GM18508 (cell line): ENCODE results near the gene F11.
"Not testable (repeated sequence)": the region's sequence is repeated elsewhere in the genome, so short reads cannot be mapped to it uniquely, and the experiment has no call there.

Experiments
- ATAC-seq: cut with Tn5 transposase; IDR thresholded peaks from one replicate; pipeline ENCODE4 v1.9.1; 2021; ENCODE audit warnings: moderate number of reproducible peaks; ENCODE audit not compliant: insufficient read depth, unreplicated experiment

Gene F11

GRCh38 chr4:186265683-186266652 is at the start of gene F11:
TSS of gene F11 (plus strand) at chr4:186266189. CDS start at chr4:186267137, 948 bp downstream.
- ATAC-seq: no peak

- no peak for ATAC-seq
Measured at GRCh38 chr4:186216465-186217024, 49.4 kb upstream of the F11 start.

GRCh38 chr4:186217733-186218293 is 48.2 kb upstream of the F11 start:
- no peak for ATAC-seq

- no peak for ATAC-seq
Measured at GRCh38 chr4:186221624-186222023, 44.4 kb upstream of the F11 start.

- ATAC-seq: no peak
Measured at GRCh38 chr4:186225848-186226247, 40.1 kb upstream of the F11 start.

- ATAC-seq: no peak
Measured at GRCh38 chr4:186226521-186227189, 39.3 kb upstream of the F11 start.

- ATAC-seq: no peak
Measured at GRCh38 chr4:186227221-186227620, 38.8 kb upstream of the F11 start, which contains the start of gene KLKB1. TSS of gene KLKB1 (plus strand) at chr4:186227507. CDS start at chr4:186228196, 689 bp downstream.

GRCh38 chr4:186227744-186228513 is 38.1 kb upstream of the F11 start:
- ATAC-seq: no peak

GRCh38 chr4:186228514-186228894 is 37.5 kb upstream of the F11 start:
- ATAC-seq: no peak

- ATAC-seq: no peak
Measured at GRCh38 chr4:186234367-186234766, 31.6 kb upstream of the F11 start.

GRCh38 chr4:186236126-186236525 is 29.9 kb upstream of the F11 start:
- no peak for ATAC-seq

GRCh38 chr4:186240452-186240847 is 25.5 kb upstream of the F11 start:
- ATAC-seq: no peak

- no peak for ATAC-seq
Measured at GRCh38 chr4:186240848-186241491, 25.0 kb upstream of the F11 start.

- ATAC-seq: no peak
Measured at GRCh38 chr4:186241616-186242015, 24.4 kb upstream of the F11 start.

- not testable (repeated sequence) for ATAC-seq
Measured at GRCh38 chr4:186242031-186242430, 24.0 kb upstream of the F11 start.

GRCh38 chr4:186243331-186243730 is 22.7 kb upstream of the F11 start:
- ATAC-seq: no peak

GRCh38 chr4:186244835-186245234 is 21.2 kb upstream of the F11 start:
- no peak for ATAC-seq

- ATAC-seq: not testable (repeated sequence)
Measured at GRCh38 chr4:186247062-186247752, 18.8 kb upstream of the F11 start.

GRCh38 chr4:186248643-186249042 is 17.3 kb upstream of the F11 start:
- ATAC-seq: no peak
